ENCODE data around the gene CARD10. TPM values are rescaled to one million over a fixed set of nuclear protein-coding genes. Genes with fewer than 3 reads are reported as not detected.

CARD10 gene
- total RNA-seq, 1 experiment from 2014 or later: 17.7 TPM

GRCh38 chr22:37492428-37493344 is 26.5 kb downstream of the CARD10 start:
- H3K79me2 ChIP-seq (ENCODE audit: insufficient read depth, low read length): no peaks in the 10 kb centered on the region
- H3K27me3 Mint-ChIP-seq (ENCODE audit: low read depth): peaks cover 2% of the 10 kb centered on the region; the same call in 1 of the 2 replicates
- H3K56ac ChIP-seq (ENCODE audit: insufficient read length, low read depth, low read length): no peak overlapping the region
- H3K18ac ChIP-seq (ENCODE audit: insufficient read length, low read depth, low read length): no peak overlapping the region
- H3K79me1 ChIP-seq (ENCODE audit: insufficient read depth, low read depth, low read length, poor library complexity, severe bottlenecking): no peaks in the 10 kb centered on the region
- H3T11ph ChIP-seq (ENCODE audit: low read length): no peak overlapping the region
- no peak overlapping the region for H3K14ac ChIP-seq (ENCODE audit: insufficient read depth, low read length)
- H3K23me2 ChIP-seq (ENCODE audit: insufficient read length, low read depth, low read length, poor library complexity, severe bottlenecking): no peaks in the 10 kb centered on the region
- peaks cover 1 to 25% (median 17%) of the 10 kb centered on the region in 3 experiments; a peak in 4 of 7 replicates for H3K36me3 Mint-ChIP-seq (ENCODE audit: insufficient read depth in 1 of 3, low read depth in 3 of 3)
- H2BK20ac ChIP-seq (ENCODE audit: low read depth, low read length, poor library complexity, severe bottlenecking): no peak overlapping the region
- no peaks in the 10 kb centered on the region for H3K27me3 ChIP-seq (ENCODE audit: insufficient read depth, low read length)
- 0 out of 7 replicates have a peak overlapping the region, but pooled peaks of 1 of the 3 experiments have one; percentile 28 for H3K27ac Mint-ChIP-seq
- DNase-seq: peak; percentile 79
- no peak overlapping the region for H2AFZ ChIP-seq (ENCODE audit: low read length)
- no peak overlapping the region for H2BK15ac ChIP-seq (ENCODE audit: low read depth, low read length)
- no peak overlapping the region for H2AK5ac ChIP-seq (ENCODE audit: insufficient read length, low read length)
- no peaks in the 10 kb centered on the region for H3K9me3 Mint-ChIP-seq
- H4K91ac ChIP-seq (ENCODE audit: insufficient read length, low read depth, low read length): no peak overlapping the region
- no peaks in the 10 kb centered on the region for H4K20me1 ChIP-seq (ENCODE audit: control insufficient read depth, insufficient read depth, insufficient read length)
- no peaks in the 10 kb centered on the region for H3K9me3 ChIP-seq (ENCODE audit: control insufficient read depth, low read depth, low read length)
- WGBS (ENCODE audit: extremely low coverage, insufficient read length, low lambda C conversion rate): no CpG with 5 or more reads among the region's 24 CpGs
- H3K4me3 Mint-ChIP-seq: no peak overlapping the region; a peak in 1 of 5 replicates
- TF ChIP-seq CTCF (conservative IDR thresholded peaks at IDR 0.05): peak; percentile 78
- H3K27ac ChIP-seq (ENCODE audit: insufficient read length, low read depth, low read length): no peak overlapping the region
- peaks cover 21 to 54% of the 10 kb centered on the region in 2 experiments for H3K4me1 Mint-ChIP-seq
- no peak overlapping the region for H4K8ac ChIP-seq (replicated peaks; ENCODE audit: insufficient read length, low read depth, low read length)
- no peak overlapping the region for H3K23ac ChIP-seq (ENCODE audit: insufficient read length, low read depth, low read length)
- no peak overlapping the region for H2BK120ac ChIP-seq (ENCODE audit: low read depth, low read length, poor library complexity, severe bottlenecking)
- no peak overlapping the region for H2BK5ac ChIP-seq (ENCODE audit: insufficient read length, low read length)
- H3K4ac ChIP-seq (ENCODE audit: low read depth, low read length): no peak overlapping the region
- H3K4me2 ChIP-seq (ENCODE audit: insufficient read depth, insufficient read length, low read length): no peak overlapping the region
- peaks cover 8% of the 10 kb centered on the region; the same call in 1 of the 2 replicates for H3K4me1 ChIP-seq (ENCODE audit: insufficient read depth, low read length)
- no peak overlapping the region for H4K5ac ChIP-seq (ENCODE audit: insufficient read length, low read depth, low read length)
- H2BK12ac ChIP-seq (ENCODE audit: insufficient read length, low read depth, low read length): no peak overlapping the region
- H3K9ac ChIP-seq (ENCODE audit: extremely low read depth, insufficient read length, low read length): no peak overlapping the region
